GM18870 (cell line): ENCODE measurements around the gene ZMAT3.
"Not testable (repeated sequence)": the region's sequence is repeated elsewhere in the genome, so short reads cannot be mapped to it uniquely, and the experiment has no call there.

Experiments
- ATAC-seq: cut with Tn5 transposase; IDR thresholded peaks from one replicate; pipeline ENCODE4 v1.9.1; 2021; ENCODE audit warnings: moderate library complexity; ENCODE audit not compliant: unreplicated experiment

Gene ZMAT3

DNA sequence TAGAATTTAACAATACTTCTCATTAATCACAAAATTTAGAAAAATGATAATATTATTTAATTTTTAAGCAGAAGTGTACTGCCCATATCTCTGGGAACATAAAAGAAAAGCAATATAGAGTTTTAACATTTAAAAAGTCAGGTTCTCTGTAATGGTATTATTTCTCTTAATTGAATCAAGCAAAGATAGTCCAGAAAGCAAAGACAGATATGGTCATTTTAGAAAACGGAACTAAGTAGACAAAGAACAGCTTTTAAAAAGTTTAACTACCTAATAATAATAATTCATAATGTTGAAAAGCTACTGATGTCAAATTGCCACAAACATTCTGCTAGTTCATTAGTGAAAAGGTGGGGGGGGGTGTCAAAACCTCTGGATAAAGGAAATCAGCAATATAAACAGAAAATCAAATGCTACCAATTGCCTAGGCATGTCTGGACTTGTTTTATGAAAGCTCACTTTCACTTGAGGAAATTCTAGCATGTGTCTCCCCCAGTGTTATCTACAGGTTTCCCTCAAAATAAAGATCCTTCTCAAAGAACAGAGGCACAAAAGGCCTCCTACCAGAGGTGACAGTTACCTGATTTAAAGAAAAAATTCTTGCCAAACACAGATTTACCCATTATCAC, 1.7 kb downstream of the ZMAT3 start:
- ATAC-seq: no peak

DNA sequence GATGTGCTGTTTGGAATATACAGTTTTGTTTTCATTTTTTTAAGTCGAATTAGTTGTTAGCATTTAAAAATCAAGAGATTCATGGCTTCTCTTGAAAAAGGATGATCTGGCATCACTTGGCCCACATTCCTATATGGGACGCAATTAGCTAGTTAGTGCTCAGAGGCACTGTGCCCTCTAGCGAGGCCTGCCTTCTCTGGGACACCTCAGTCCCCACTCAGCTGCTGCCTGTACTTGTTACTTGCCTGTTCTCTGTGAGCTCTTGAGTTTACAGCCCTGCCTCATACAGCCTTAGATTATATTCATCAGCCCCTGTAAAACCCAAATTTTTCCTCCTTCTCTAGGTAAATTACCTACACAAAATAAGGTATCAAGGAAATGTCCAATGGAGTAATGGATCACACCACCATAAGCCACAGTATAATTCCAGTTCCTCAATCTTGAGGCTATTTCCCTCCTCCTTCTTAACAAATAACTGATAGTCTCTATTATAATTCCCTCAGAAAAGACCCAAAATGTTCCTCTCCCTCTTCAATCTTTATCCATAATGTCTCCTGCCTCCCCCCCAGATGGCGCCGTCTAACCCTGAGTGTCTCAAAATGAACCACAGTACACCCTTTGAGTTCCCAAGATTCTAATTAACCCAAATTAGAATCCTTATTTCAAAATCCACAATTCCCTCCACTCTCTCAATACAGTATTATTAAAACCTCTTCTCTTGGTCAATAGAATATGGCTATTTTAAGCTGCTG, 2.7 kb downstream of the ZMAT3 start:
- ATAC-seq: no peak

DNA sequence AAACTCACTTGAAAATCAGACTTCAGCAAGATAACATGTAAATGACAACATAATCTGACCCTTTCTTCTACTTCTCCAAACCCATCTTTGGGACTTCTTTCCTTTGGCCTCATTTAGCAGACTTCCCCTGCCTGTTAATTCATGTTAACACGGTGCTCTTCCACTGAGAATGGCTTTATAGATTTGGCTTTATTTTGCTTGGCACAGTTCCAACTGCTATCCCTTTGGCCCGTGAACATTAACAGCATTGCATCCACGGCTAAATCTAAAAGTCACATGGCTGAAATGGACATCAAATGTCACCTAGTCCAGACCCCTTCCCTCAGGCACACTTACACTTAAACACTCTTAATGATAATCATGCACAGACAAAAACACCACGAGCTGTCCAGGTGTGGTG, 3.8 kb downstream of the ZMAT3 start:
- ATAC-seq: no peak

DNA sequence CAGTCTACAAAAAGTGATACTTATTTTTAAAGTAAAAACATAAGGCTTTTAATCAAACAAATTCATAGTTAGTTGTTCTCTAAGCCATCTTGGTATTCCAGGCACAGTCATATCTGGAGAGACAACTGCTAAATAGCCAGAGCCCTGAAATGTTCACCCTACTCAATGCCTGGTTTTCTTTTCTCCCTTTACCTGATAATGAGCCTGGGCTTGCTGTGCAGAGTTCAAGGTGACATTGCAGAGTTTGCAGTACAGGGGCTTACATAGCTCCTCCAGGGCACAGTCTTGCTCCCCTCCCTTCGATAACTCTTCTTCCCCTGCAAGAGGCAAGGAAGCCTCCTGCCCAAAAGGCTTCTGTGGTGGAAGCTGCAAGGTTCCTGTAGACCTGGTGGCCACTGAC, 4.3 kb downstream of the ZMAT3 start:
- no peak for ATAC-seq

DNA sequence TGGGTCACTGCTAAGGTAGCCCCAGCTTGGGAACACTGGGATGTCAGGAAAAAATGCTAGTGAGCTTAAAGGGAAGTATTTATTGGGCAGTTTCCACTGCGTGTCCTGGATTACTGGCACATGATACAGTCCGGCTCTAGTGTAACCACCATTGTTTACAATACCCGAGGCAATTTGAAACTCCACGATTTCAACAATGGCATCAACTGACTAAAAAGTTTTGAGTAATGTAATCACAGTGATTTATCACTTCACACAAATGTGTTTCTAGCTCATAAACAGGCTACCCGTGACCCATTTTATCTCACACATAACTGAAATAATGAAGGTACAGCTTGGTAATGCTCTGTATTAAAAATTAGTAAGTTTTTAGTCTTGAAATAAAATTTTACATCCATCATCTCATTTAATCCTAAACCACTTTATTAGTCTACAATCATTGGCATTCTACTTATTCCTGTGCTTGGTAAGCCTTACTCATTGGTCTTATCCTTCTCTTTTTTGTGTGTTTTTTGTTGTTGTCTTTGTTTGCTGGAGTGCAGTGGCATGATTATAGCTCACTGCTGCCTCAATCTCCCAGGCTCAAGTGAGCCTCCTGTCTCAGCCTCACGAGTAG, 7.6 kb downstream of the ZMAT3 start:
- ATAC-seq: no peak

DNA sequence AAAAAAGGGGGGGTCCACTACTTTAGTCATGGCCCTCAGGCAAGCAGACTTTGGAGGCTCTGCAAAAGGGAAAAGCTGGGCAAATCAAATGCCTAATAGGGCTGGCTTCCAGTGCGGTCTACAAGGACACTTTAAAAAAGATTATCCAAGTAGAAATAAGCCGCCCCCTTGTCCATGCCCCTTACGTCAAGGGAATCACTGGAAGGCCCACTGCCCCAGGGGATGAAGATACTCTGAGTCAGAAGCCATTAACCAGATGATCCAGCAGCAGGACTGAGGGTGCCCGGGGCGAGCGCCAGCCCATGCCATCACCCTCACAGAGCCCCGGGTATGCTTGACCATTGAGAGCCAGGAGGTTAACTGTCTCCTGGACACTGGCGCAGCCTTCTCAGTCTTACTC, 15.3 kb downstream of the ZMAT3 start:
- ATAC-seq: no peak

DNA sequence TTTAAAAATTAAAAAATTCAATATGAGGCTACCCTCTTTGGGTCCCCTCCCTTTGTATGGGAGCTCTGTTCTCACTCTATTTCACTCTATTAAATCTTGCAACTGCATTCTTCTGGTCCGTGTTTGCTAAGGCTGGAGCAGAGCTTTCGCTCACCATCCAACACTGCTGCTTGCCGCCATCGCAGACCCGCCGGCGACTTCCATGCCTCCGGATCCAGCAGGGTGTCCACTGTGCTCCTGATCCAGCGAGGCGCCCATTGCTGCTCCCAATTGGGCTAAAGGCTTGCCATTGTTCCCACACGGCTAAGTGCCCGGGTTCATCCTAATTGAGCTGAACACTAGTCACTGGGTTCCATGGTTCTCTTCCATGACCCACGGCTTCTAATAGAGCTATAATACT, 17.0 kb downstream of the ZMAT3 start:
- not testable (repeated sequence) for ATAC-seq

DNA sequence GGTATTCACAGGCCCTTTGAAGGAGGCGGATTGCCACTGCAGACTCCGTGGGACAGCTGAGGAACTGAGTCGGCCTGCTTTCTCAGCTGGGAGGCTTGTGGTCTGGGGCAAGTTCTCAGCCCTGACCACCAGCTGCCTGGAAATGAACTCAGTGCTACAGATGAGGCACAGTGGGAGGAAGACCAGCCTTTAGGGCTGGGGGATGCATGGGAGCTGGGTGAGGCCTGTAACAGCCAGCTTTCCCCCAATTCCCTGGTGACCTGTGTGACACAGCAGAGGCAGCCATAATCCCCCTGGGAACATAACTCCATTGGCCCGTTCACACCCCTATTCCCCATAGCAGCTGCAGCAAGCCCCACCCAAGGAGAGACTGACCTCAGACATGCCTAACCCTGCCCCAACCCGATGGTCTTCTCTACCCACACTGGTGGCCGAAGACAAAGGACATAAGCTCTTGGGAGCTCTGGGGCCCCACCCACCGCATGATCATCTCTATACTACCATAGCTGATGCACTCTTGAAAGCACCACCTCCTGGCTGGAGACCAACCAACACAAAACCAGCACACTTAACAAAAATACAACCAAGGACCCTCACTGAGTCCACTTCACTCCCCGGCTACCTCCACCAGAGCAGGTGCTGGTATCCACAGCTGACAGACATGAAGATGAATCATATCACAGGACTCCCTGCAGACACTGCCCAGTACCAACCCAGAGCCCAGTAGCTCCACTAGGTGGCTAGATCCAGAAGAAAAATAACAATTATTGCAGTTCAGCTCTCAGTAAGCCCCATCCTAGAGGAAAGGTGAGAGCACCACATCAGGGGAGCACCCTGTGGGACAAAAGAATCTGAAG, 24.9 kb downstream of the ZMAT3 start:
- peak; percentile 76 for ATAC-seq

DNA sequence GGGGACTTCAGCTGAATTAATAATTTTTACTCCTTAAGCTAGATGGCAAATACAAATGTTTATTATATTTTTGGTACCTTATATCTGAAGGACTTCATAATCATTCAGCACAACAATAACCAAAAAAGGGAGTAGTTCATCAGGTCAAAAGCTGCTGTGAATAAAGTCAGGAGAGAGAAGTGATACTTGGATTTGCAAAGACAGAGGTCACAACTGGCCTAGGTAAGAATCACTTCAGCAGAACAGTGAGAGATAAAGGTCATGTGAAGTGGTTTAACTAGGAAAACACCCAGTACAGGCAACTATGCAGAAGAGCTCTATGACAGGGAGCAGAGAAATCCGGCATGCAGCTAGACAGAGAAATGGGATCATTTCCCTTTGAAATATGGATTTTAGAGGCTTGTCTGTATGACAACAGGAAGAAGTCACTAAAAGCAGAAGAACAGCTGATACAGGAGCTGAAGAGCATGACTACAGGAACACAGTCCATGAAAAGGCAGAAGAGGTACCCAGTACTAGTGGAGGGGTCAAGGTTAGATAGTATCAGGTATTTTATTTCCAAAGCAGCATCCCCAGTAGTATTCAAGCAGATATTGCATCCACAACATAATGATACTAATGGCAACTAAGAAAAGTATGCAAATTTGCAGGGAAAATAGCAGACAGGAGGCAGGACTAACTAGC, 25.7 kb downstream of the ZMAT3 start:
- ATAC-seq: peak; percentile 67

DNA sequence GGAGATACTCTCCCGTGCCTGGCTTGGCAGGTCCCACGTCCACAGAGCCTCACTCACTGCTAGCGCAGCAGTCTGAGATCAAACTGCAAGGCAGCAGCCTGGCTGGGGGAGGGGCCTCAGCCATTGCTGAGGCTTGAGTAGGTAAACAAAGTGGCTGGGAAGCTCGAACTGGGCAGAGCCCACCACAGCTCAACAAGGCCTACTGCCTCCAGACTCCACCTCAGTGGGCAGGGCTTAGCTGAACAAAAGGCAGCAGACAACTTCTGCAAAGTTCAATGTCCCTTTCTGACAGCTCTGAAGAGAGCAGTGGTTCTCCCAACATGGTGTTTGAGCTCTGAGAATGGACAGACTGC, 32.7 kb downstream of the ZMAT3 start:
- not testable (repeated sequence) for ATAC-seq

DNA sequence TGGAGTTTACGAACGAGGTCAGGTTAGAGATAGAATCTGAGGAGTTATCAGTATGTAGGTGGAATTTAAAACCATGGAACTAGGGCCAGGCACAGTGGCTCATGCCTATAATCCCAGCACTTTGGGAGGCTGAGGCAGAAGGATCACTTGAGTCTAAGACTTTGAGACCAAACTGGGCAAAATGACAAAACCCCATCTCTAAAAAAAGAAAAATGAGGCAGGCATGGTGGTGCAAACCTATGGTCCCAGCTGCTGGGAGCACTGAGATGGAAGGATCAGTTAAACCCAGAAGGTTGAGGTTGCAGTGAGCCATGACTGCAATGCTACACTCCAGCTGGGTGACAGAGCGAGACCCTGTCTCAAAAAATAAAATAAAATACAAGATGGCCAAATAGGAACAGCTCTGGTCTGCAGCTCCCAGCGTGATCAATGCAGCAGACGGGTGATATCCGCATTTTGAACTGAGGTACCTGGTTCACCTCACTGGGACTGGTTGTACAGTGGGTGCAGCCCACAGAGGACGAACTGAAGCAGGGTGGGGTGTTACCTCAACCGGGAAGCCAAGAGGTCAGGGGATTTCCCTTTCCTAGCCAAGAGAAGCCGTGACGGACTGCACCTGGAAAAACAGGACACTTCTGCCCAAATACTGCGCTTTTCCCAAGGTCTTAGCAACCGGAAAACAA, 33.3 kb downstream of the ZMAT3 start:
- no peak for ATAC-seq

DNA sequence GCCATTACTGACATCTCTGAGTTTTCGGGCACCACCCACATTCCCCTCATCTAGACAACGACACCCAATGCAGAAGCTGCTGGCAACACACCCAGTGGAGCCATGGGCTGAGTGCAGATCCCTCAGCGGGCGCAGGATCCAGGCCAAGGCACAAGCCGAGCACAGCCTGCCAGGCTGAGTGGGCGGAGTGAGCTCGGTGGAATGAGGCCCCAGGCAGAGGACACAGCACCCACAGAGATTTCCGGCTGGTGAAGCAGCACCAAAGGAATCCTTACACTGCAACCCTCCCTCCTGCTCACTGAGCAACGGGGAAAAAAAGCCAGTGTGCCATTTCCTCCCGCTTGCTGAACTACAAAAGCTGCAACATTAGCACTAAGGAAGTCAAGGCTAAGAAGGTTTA, 34.3 kb downstream of the ZMAT3 start:
- ATAC-seq: no peak

DNA sequence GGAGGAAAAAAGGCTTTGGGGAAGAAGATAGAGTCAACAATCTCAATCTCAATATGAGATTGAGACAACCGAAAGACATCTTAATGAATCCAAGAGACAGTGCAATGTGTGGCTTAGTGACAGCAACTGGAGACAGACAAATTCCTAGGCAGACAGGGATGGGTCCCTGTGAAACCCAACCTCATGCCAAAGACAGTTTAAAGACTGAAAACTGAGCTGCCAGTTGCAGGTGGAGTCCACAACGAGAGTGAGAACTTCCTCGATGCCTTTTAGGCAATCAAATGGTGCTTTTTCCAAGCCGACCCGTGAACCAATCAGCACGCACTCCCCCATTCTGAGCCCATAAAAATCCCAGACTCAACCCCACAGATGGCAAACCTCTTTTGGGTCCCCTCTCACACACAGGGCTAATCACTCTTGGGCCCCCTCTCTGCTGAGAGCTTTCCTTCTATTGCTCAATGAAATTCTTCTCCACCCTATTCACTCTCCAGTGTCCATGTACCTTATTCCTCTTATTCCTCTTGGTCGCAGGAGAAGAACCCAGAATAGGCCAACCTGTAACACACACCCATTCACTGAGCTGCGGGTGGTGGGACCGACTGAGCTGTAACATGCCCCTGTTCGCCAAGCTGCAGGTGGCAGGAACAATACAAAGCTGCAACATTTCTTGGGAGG, 34.8 kb downstream of the ZMAT3 start:
- no peak for ATAC-seq

DNA sequence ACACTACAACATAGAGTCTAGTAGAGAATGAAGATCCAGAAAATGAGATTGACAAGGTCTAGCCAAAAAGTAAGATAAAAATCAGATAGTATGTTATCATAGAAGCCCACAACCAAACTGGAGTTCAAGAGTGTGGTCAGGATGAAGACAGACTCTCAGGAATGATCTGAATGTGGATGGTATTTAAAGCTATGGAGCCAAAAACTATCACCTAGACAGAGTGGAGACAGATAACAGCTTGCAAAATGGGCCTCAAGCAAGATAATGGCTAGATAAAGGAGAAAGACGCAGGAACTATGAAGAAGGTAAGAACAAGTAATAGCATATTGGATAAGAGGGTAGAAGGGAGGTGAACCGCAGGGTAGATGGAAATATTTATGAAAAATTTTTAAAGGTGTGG, 35.4 kb downstream of the ZMAT3 start:
- ATAC-seq: no peak

DNA sequence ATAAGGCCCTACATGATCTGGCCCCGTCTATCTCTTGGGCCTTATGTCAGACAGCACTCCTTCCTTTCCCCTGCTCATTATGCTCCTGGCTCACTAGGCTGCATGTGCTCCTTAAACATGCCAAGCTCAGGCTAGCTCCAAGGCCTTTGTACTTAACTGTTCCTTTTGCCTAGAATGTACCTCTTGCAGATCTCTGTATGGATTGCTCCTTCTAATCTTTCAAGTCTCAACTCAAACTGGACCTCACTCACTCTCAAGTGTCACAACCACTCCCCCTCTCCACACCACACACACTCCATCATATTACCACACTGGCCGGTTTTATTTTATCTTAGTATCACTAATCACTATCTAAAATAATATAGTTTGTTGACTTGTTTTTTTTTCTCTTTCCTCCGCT, 36.4 kb downstream of the ZMAT3 start:
- ATAC-seq: no peak

DNA sequence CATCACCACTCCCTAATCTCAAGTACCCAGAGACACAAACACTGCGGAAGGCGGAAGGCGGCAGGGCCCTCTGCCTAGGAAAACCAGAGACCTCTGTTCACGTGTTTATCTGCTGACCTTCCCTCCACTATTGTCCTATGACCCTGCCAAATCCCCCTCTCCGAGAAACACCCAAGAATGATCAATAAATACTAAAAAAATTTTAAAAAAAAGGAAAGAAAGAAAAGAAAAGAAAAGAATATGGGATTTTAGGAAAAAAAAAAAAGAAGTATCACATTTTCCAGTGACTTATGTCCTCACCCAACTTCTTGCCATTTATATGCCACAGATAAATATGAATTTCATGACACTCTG, 38.3 kb downstream of the ZMAT3 start:
- not testable (repeated sequence) for ATAC-seq

DNA sequence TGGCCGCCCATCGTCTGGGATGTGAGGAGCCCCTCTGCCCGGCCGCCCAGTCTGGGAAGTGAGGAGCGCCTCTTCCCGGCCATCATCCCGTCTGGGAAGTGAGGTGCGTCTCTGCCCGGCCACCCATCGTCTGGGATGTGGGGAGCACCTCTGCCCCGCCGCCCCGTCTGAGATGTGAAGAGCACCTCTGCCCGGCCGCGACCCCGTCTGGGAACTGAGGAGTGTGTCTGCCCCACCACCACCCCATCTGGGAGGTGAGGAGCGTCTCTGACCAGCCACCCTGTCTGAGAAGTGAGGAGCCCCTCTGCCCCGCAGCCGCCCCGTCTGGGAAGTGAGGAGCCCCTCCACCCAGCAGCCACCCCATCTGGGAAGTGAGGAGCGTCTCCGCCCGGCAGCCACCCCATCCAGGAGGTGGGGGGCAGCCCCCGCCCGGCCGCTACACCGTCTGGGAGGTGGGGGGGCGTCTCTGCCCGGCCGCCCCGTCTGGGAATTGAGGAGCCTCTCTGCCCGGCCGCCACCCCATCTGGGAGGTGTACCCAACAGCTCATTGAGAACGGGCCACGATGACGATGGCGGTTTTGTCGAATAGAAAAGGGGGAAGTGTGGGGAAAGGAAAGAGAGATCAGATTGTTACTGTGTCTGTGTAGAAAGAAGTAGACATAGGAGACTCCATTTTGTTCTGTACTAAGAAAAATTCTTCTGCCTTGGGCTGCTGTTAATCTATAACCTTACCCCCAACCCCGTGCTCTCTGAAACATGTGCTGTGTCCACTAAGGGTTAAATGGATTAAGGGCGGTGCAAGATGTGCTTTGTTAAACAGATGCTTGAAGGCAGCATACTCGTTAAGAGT, 38.9 kb downstream of the ZMAT3 start:
- not testable (repeated sequence) for ATAC-seq

DNA sequence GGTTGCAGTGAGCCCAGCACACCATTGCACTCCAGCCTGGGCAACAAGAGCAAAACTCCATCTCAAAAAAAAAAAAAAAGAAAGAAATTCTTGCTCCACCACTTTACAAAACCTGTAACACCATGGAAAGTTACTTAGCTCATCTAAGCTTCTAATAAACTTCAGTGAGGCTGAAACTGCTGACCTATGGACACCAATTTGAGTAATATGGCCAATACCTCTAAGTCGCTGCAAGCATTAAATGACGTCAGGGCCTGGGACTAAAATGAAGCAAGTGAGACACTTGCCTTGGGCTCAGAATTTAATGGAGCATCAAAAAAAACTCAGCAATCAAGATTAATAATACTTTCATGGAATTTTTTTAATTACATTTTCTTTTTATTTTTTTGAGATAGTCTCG, 42.5 kb downstream of the ZMAT3 start:
- no peak for ATAC-seq

DNA sequence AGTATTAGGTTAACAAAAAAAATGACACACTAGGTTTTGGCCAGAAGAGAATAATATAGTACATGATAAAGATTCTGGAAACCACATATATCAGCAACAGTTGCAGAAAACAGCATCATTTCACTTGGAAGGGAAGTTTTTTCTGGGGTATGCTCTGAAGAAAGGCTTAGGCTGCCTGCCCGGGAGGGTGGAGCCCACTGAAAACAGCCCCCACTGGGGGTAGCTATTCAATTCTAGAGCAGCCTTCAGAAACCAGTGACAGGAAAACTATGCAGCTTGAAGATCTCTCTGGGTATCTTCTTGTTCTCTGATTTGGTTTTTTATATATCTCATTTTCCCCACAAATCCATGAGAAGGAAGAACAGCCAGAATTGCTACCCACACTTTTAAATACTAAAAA, 43.2 kb downstream of the ZMAT3 start:
- ATAC-seq: no peak
